Naive thymus-derived CD4-positive, alpha-beta T cell (primary cell): ENCODE measurements around the gene GABARAPL1. TPM values are rescaled to one million over a fixed set of nuclear protein-coding genes. Genes with fewer than 3 reads are reported as not detected.
A peak's percentile ranks its signal among the peaks of the same experiment; 100 is the strongest.
"Not testable (repeated sequence)": the region's sequence is repeated elsewhere in the genome, so short reads cannot be mapped to it uniquely, and the experiment has no call there.

ENCODE experiments used
- ATAC-seq: fragments of 150-1000 bp; cut with Tn5 transposase; 2 replicates; pipeline ENCODE4 v1.10.0; 2021; ENCODE audit warnings: mild to moderate bottlenecking, moderate library complexity
- CTCF ChIA-PET: fragments of 350-600 bp; sonication (Branson Sonifier 250); formaldehyde crosslinking; loops from one replicate; lab custom pipeline; 2021; ENCODE audit warnings: antibody characterized with exemption; lab: Charles Lee
- POLR2A ChIA-PET: fragments of 350-600 bp; sonication (Branson Sonifier 250); formaldehyde crosslinking; loops from one replicate; lab custom pipeline; 2021; ENCODE audit warnings: antibody characterized with exemption, inconsistent platforms; lab: Charles Lee
- DNase-seq, 9 donors: peaks; one replicate each; pipeline versions ENCODE4 v3.0.0 to v3.0.0-alpha.2; 2020 to 2022; ENCODE audit warnings: mixed read lengths in 1 of 9
- H3K27ac ChIP-seq: one replicate; pipeline ENCODE4 v1.7.0; 2013; ENCODE audit warnings: mild to moderate bottlenecking, low read depth, low read length, moderate library complexity
- H3K27me3 ChIP-seq, 2 donors: one replicate each; pipeline ENCODE4 v1.7.0; 2013; ENCODE audit warnings: low read length in 2 of 2, mild to moderate bottlenecking in 2 of 2, moderate library complexity in 2 of 2; ENCODE audit not compliant: control insufficient read depth in 2 of 2, insufficient read depth in 2 of 2
- H3K36me3 ChIP-seq, 3 experiments: 1 replicate in 2 of 3; 2 replicates in 1 of 3; pipeline ENCODE4 v1.7.0; 2013; ENCODE audit warnings: low read length in 3 of 3, mild to moderate bottlenecking in 3 of 3, moderate library complexity in 1 of 3; ENCODE audit not compliant: insufficient read depth in 3 of 3, control insufficient read depth in 2 of 3
- H3K4me1 ChIP-seq, 2 donors: one replicate each; pipeline ENCODE4 v1.7.0; 2013; ENCODE audit warnings: low read length in 2 of 2, mild to moderate bottlenecking in 2 of 2, moderate library complexity in 1 of 2; ENCODE audit not compliant: control insufficient read depth in 2 of 2, insufficient read depth in 2 of 2
- H3K4me3 ChIP-seq: 2 replicates; pipeline ENCODE4 v1.7.0; 2013; ENCODE audit warnings: mild to moderate bottlenecking, low read length
- H3K9me3 ChIP-seq, 3 experiments: 1 replicate in 2 of 3; 2 replicates in 1 of 3; pipeline ENCODE4 v1.7.0; 2013; ENCODE audit warnings: low read length in 3 of 3; ENCODE audit not compliant: control insufficient read depth in 2 of 3
- H3K27ac Mint-ChIP-seq, 9 donors: one replicate each; pipeline ENCODE4 v1.8.0; 2020 to 2022; ENCODE audit warnings: mixed read lengths in 9 of 9, mild to moderate bottlenecking in 8 of 9, moderate library complexity in 5 of 9, inconsistent platforms in 2 of 9
- H3K27me3 Mint-ChIP-seq, 5 donors: one replicate each; pipeline ENCODE4 v1.8.0; 2021 to 2022; ENCODE audit warnings: mixed read lengths in 5 of 5, mild to moderate bottlenecking in 1 of 5
- H3K36me3 Mint-ChIP-seq, 5 donors: one replicate each; pipeline ENCODE4 v1.8.0; 2020 to 2022; ENCODE audit warnings: mixed read lengths in 5 of 5, mild to moderate bottlenecking in 3 of 5, inconsistent platforms in 1 of 5
- H3K4me1 Mint-ChIP-seq, 7 donors: one replicate each; pipeline ENCODE4 v1.8.0; 2020 to 2022; ENCODE audit warnings: mixed read lengths in 7 of 7, mild to moderate bottlenecking in 3 of 7, inconsistent platforms in 1 of 7
- H3K4me3 Mint-ChIP-seq, 10 donors: one replicate each; pipeline ENCODE4 v1.8.0; 2020 to 2022; ENCODE audit warnings: mild to moderate bottlenecking in 10 of 10, mixed read lengths in 10 of 10, moderate library complexity in 6 of 10, inconsistent platforms in 2 of 10
- H3K9me3 Mint-ChIP-seq, 11 donors: one replicate each; pipeline ENCODE4 v1.8.0; 2020 to 2022; ENCODE audit warnings: mixed read lengths in 11 of 11, mild to moderate bottlenecking in 4 of 11, inconsistent platforms in 1 of 11, moderate library complexity in 1 of 11
- intact Hi-C, 2 donors: fragments of 100-400 bp; cut with micrococcal nuclease; formaldehyde crosslinking; loops; one replicate each; pipeline ENCODE4 v1.15.1; 2023
- polyA plus RNA-seq, 2 donors: library from polyadenylated mRNA; unstranded; fragments of 300-500 nt; fragmentation: Illumina TruSeq; gene quantifications; one replicate each; pipeline ENCODE4 v1.2.3, GENCODE V29; 2021
- total RNA-seq, 6 experiments: library from RNA in 5 of 6; stranded (reverse) in 5 of 6; gene quantifications; 1 replicate in 5 of 6; 2 replicates in 1 of 6; pipeline ENCODE4 v1.2.3 and lab custom pipeline; 2021 to 2026

Gene GABARAPL1
- total and polyA plus RNA-seq, 7 experiments from 2014 or later: 3.7 to 165 (median 28.2) TPM

GRCh38 chr12:10194160-10194670, 18.5 kb upstream of the GABARAPL1 start:
- Mint-ChIP-seq H3K27ac (no peak overlapping the region), H3K9me3 (no peaks in the 10 kb centered on the region), H3K4me1 (peaks cover 0 to 8% (median 4%) of the 10 kb centered on the region in 7 donors), H3K36me3 (no peaks in the 10 kb centered on the region), H3K27me3 (peaks cover 8 to 34% (median 11%) of the 10 kb centered on the region in 5 donors), H3K4me3 (no peak overlapping the region)
- Histone ChIP-seq H3K4me3 (no peak overlapping the region), H3K27ac (no peak overlapping the region), H3K9me3 (no peaks in the 10 kb centered on the region), H3K36me3 (no peaks in the 10 kb centered on the region), H3K4me1 (no peaks in the 10 kb centered on the region), H3K27me3 (no peaks in the 10 kb centered on the region)
- ChIA-PET POLR2A (interaction anchor here (0.6 to 2.0 kb wide), 2 partner anchors 41 to 1243 kb away, joined by 5 to 6 read pairs; no protein-coding TSS in a partner anchor), CTCF (interaction anchor here (0.9 kb wide), 1 partner anchor 41 kb away, joined by 6 read pairs; no protein-coding TSS in a partner anchor)
- ATAC-seq (no peak), DNase-seq (no peak)
- intact Hi-C loops: loop anchor here in 1 of 2 donors (10.0 kb wide), 1 partner anchor 249 kb away; no protein-coding TSS in a partner anchor

- Mint-ChIP-seq H3K27ac (no peak overlapping the region), H3K27me3 (peaks cover 8 to 24% (median 11%) of the 10 kb centered on the region in 5 donors), H3K36me3 (no peaks in the 10 kb centered on the region), H3K9me3 (no peaks in the 10 kb centered on the region), H3K4me3 (no peak overlapping the region), H3K4me1 (peaks cover 0 to 4% (median 0%) of the 10 kb centered on the region in 7 donors)
- ATAC-seq: peak; percentile 67
- Histone ChIP-seq H3K36me3 (no peaks in the 10 kb centered on the region), H3K27me3 (no peaks in the 10 kb centered on the region), H3K9me3 (no peaks in the 10 kb centered on the region), H3K4me3 (no peak overlapping the region), H3K4me1 (no peaks in the 10 kb centered on the region), H3K27ac (no peak overlapping the region)
- no peak for DNase-seq
- CTCF ChIA-PET: interaction anchor here (0.7 to 1.1 kb wide), 2 partner anchors 43 to 291 kb away, joined by 3 read pairs; no protein-coding TSS in a partner anchor
- POLR2A ChIA-PET: interaction anchor here (0.6 to 2.0 kb wide), 2 partner anchors 13 to 43 kb away, joined by 3 to 6 read pairs; no protein-coding TSS in a partner anchor
- intact Hi-C loops: loop anchor here in 1 of 2 donors (10.0 kb wide), 1 partner anchor 251 kb away; no protein-coding TSS in a partner anchor
These were observed 16.5 kb upstream of the GABARAPL1 start for GRCh38 chr12:10196210-10196609.

GRCh38 chr12:10197879-10198278, 14.8 kb upstream of the GABARAPL1 start:
- H3K36me3 ChIP-seq: no peaks in the 10 kb centered on the region
- ChIA-PET CTCF (interaction anchor here (1.2 kb wide), 1 partner anchor 45 kb away, joined by 3 read pairs; no protein-coding TSS in a partner anchor), POLR2A (no interaction called here)
- H3K9me3 ChIP-seq: no peaks in the 10 kb centered on the region
- intact Hi-C loops: loop anchor here in 1 of 2 donors (10.0 kb wide), 1 partner anchor 253 kb away; no protein-coding TSS in a partner anchor
- no peaks in the 10 kb centered on the region for H3K4me1 ChIP-seq
- H3K4me3 ChIP-seq: no peak overlapping the region
- peak; percentile 52 for ATAC-seq
- Mint-ChIP-seq H3K36me3 (no peaks in the 10 kb centered on the region), H3K9me3 (no peaks in the 10 kb centered on the region), H3K4me3 (no peak overlapping the region), H3K27me3 (peaks cover 4 to 28% (median 11%) of the 10 kb centered on the region in 5 donors), H3K27ac (no peak overlapping the region), H3K4me1 (peaks cover 0 to 4% (median 0%) of the 10 kb centered on the region in 7 donors)
- H3K27ac ChIP-seq: no peak overlapping the region
- DNase-seq: no peak
- no peaks in the 10 kb centered on the region for H3K27me3 ChIP-seq

GRCh38 chr12:10204495-10204894, 8.2 kb upstream of the GABARAPL1 start:
- ATAC-seq, DNase-seq, H3K27ac Mint-ChIP-seq, H3K36me3 ChIP-seq, intact Hi-C loops, H3K4me3 ChIP-seq, H3K4me1 ChIP-seq, H3K4me1 Mint-ChIP-seq, H3K27me3 ChIP-seq, POLR2A ChIA-PET, H3K9me3 ChIP-seq, H3K27ac ChIP-seq, H3K9me3 Mint-ChIP-seq, H3K36me3 Mint-ChIP-seq, H3K4me3 Mint-ChIP-seq: not testable (repeated sequence)
- H3K27me3 Mint-ChIP-seq: peaks cover 0 to 31% (median 0%) of the 10 kb centered on the region in 5 donors
- CTCF ChIA-PET: interaction anchor here (0.6 kb wide), 1 partner anchor 22 kb away, joined by 4 read pairs; no protein-coding TSS in a partner anchor

GRCh38 chr12:10205220-10205807, 7.4 kb upstream of the GABARAPL1 start:
- CTCF ChIA-PET: no interaction called here
- intact Hi-C loops: no loop called here

GRCh38 chr12:10207136-10207535, 5.5 kb upstream of the GABARAPL1 start:
- Mint-ChIP-seq H3K9me3 (no peaks in the 10 kb centered on the region), H3K36me3 (no peaks in the 10 kb centered on the region), H3K4me3 (no peak overlapping the region), H3K4me1 (peaks cover 0 to 4% (median 3%) of the 10 kb centered on the region in 7 donors), H3K27me3 (peaks cover 0 to 30% (median 0%) of the 10 kb centered on the region in 5 donors), H3K27ac (no peak overlapping the region)
- ATAC-seq (no peak), DNase-seq (no peak)
- Histone ChIP-seq H3K27ac (no peak overlapping the region), H3K4me3 (no peak overlapping the region), H3K9me3 (no peaks in the 10 kb centered on the region), H3K36me3 (no peaks in the 10 kb centered on the region), H3K27me3 (no peaks in the 10 kb centered on the region), H3K4me1 (no peaks in the 10 kb centered on the region)
- ChIA-PET POLR2A (no interaction called here), CTCF (no interaction called here)
- intact Hi-C loops: no loop called here

More at GRCh38 chr12:10205220-10205807, 7.4 kb upstream of the GABARAPL1 start:
- no peak overlapping the region for H3K27ac Mint-ChIP-seq
- no peaks in the 10 kb centered on the region for H3K4me1 Mint-ChIP-seq
- POLR2A ChIA-PET: no interaction called here
- H3K9me3 Mint-ChIP-seq: no peaks in the 10 kb centered on the region
- H3K4me3 Mint-ChIP-seq: no peak overlapping the region
- DNase-seq (no peak), ATAC-seq (no peak)
- no peak overlapping the region for H3K4me3 ChIP-seq
- no peaks in the 10 kb centered on the region for H3K9me3 ChIP-seq
- H3K4me1 ChIP-seq: no peaks in the 10 kb centered on the region
- peaks cover 0 to 31% (median 0%) of the 10 kb centered on the region in 5 donors for H3K27me3 Mint-ChIP-seq
- H3K36me3 Mint-ChIP-seq: no peaks in the 10 kb centered on the region
- no peaks in the 10 kb centered on the region for H3K27me3 ChIP-seq
- no peak overlapping the region for H3K27ac ChIP-seq
- H3K36me3 ChIP-seq: no peaks in the 10 kb centered on the region
